Muscle of leg (tissue), 11 donors: ENCODE results near the gene KCNS1. TPM values are rescaled to one million over a fixed set of nuclear protein-coding genes. Genes with fewer than 3 reads are reported as not detected.

ENCODE experiments used
- DNase-seq: peaks from one replicate; pipeline ENCODE4 v3.0.0; 2013
- H3K27ac ChIP-seq: one replicate; pipeline ENCODE4 v1.5.1; 2013; ENCODE audit warnings: mild to moderate bottlenecking, low read length, control low read depth
- H3K27me3 ChIP-seq: one replicate; pipeline ENCODE4 v1.6.1; 2013; ENCODE audit warnings: low read length; ENCODE audit not compliant: control insufficient read depth, insufficient read depth
- H3K36me3 ChIP-seq: one replicate; pipeline ENCODE4 v1.6.1; 2013; ENCODE audit warnings: low read length; ENCODE audit not compliant: control insufficient read depth, insufficient read depth
- H3K4me1 ChIP-seq: one replicate; pipeline ENCODE4 v1.6.1; 2013; ENCODE audit warnings: low read length; ENCODE audit not compliant: control insufficient read depth, insufficient read depth
- H3K4me3 ChIP-seq: one replicate; pipeline ENCODE4 v1.5.1; 2013; ENCODE audit warnings: low read length, control low read depth
- H3K9me3 ChIP-seq: replicated peaks from 2 replicates; pipeline ENCODE4 v1.6.1; 2013; ENCODE audit warnings: low read depth, low read length; ENCODE audit not compliant: control insufficient read depth
- WGBS: methylation state at CpG from one replicate; pipeline ENCODE4 v1.1.5; 2013; ENCODE audit warnings: missing lambda C conversion rate; ENCODE audit not compliant: insufficient coverage; 5-methylcytosine and 5-hydroxymethylcytosine counted together
- polyA plus RNA-seq, 8 donors: library from polyadenylated mRNA; unstranded; fragments of 120-200 nt; gene quantifications; one replicate each; pipeline versions ENCODE4 v1.2.1 to v1.2.3, GENCODE V29; 2013; ENCODE audit warnings: inconsistent platforms in 1 of 8, low replicate concordance in 1 of 8; ENCODE audit not compliant: insufficient read length in 8 of 8, insufficient read depth in 1 of 8
- total RNA-seq: library from RNA; stranded (reverse); fragments of 120-200 nt; gene quantifications from one replicate; pipeline ENCODE4 v1.2.4, GENCODE V29; 2013

KCNS1 gene
- total and polyA plus RNA-seq, 9 donors = 0.04 to 0.17 (median 0.09) TPM

- peaks cover 39% of the 10 kb centered on the region for H3K27me3 ChIP-seq
- no peaks in the 10 kb centered on the region for H3K4me1 ChIP-seq
- H3K9me3 ChIP-seq = no peaks in the 10 kb centered on the region
- DNase-seq = no peak
- no peaks in the 10 kb centered on the region for H3K36me3 ChIP-seq
- H3K27ac ChIP-seq = no peak overlapping the region
- 98% methylated on average over 9 of the region's 11 CpGs for WGBS
- H3K4me3 ChIP-seq = no peak overlapping the region
Observed at GRCh38 chr20:45094864-45095574, 5.9 kb downstream of the KCNS1 start.

DNA sequence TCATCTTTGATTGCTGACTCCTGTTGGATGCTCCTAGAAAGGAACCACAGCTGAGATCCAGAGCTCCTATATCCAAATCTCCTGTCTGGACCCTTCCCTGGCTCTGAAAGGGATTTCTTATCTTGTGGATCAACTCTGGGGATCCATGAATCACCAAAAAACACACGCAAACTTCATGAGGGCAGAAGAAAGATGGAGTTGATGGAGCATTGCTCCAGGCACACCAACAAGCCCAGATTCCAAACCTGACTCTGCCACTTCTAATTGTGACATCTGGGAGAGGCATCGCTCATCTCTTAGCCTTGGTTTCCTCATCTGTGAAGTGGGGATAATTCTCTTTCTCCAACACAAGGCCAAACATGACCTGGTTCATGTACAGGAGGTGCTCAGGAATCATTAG is 6.7 kb downstream of the KCNS1 start:
- no peak for DNase-seq
- peaks cover 31% of the 10 kb centered on the region for H3K27me3 ChIP-seq
- WGBS = no CpG with 5 or more reads among the region's 2 CpGs
- H3K9me3 ChIP-seq = no peaks in the 10 kb centered on the region
- no peaks in the 10 kb centered on the region for H3K4me1 ChIP-seq
- H3K27ac ChIP-seq = no peak overlapping the region
- no peak overlapping the region for H3K4me3 ChIP-seq
- H3K36me3 ChIP-seq = no peaks in the 10 kb centered on the region

GRCh38 chr20:45092898-45093297 is 8.0 kb downstream of the KCNS1 start:
- Histone ChIP-seq H3K4me1 (peaks cover 3% of the 10 kb centered on the region), H3K36me3 (no peaks in the 10 kb centered on the region), H3K27ac (no peak overlapping the region), H3K27me3 (peaks cover 18% of the 10 kb centered on the region), H3K9me3 (no peaks in the 10 kb centered on the region), H3K4me3 (no peak overlapping the region)
- no CpG with 5 or more reads among the region's 7 CpGs for WGBS
- no peak for DNase-seq

GRCh38 chr20:45091366-45091765 is 9.6 kb downstream of the KCNS1 start:
- Histone ChIP-seq H3K9me3 (no peaks in the 10 kb centered on the region), H3K4me1 (peaks cover 5% of the 10 kb centered on the region), H3K27ac (no peak overlapping the region), H3K36me3 (no peaks in the 10 kb centered on the region), H3K4me3 (no peak overlapping the region), H3K27me3 (peaks cover 6% of the 10 kb centered on the region)
- WGBS = 80% methylated on average over 1 of the region's 3 CpGs
- DNase-seq = no peak

GRCh38 chr20:45090481-45090880 is 10.4 kb downstream of the KCNS1 start:
- DNase-seq = no peak
- no peaks in the 10 kb centered on the region for H3K36me3 ChIP-seq
- H3K27me3 ChIP-seq = no peaks in the 10 kb centered on the region
- peaks cover 5% of the 10 kb centered on the region for H3K4me1 ChIP-seq
- WGBS = no CpG with 5 or more reads among the region's 3 CpGs
- no peaks in the 10 kb centered on the region for H3K9me3 ChIP-seq
- H3K27ac ChIP-seq = no peak overlapping the region
- H3K4me3 ChIP-seq = no peak overlapping the region

- DNase-seq = peak; percentile 9
- H3K4me3 ChIP-seq = no peak overlapping the region
- peaks cover 5% of the 10 kb centered on the region for H3K4me1 ChIP-seq
- WGBS = 50% methylated on average over 1 of the region's 7 CpGs
- H3K27ac ChIP-seq = no peak overlapping the region
- H3K36me3 ChIP-seq = no peaks in the 10 kb centered on the region
- H3K9me3 ChIP-seq = no peaks in the 10 kb centered on the region
- H3K27me3 ChIP-seq = no peaks in the 10 kb centered on the region
Observed at GRCh38 chr20:45088247-45088646, 12.7 kb downstream of the KCNS1 start.

GRCh38 chr20:45087814-45088213 is 13.1 kb downstream of the KCNS1 start:
- no peaks in the 10 kb centered on the region for H3K36me3 ChIP-seq
- no CpG with 5 or more reads among the region's 1 CpG for WGBS
- H3K27ac ChIP-seq = no peak overlapping the region
- peak; percentile 8 for DNase-seq
- no peaks in the 10 kb centered on the region for H3K27me3 ChIP-seq
- no peak overlapping the region for H3K4me3 ChIP-seq
- peaks cover 5% of the 10 kb centered on the region for H3K4me1 ChIP-seq
- H3K9me3 ChIP-seq = peaks cover 3% of the 10 kb centered on the region

- peaks cover 3% of the 10 kb centered on the region for H3K36me3 ChIP-seq
- WGBS = no CpG with 5 or more reads among the region's 3 CpGs
- H3K4me3 ChIP-seq = no peak overlapping the region
- peaks cover 5% of the 10 kb centered on the region for H3K4me1 ChIP-seq
- DNase-seq = no peak
- H3K27me3 ChIP-seq = no peaks in the 10 kb centered on the region
- H3K27ac ChIP-seq = no peak overlapping the region
- peaks cover 8% of the 10 kb centered on the region for H3K9me3 ChIP-seq
Observed at GRCh38 chr20:45087097-45087790, 13.7 kb downstream of the KCNS1 start.

DNA sequence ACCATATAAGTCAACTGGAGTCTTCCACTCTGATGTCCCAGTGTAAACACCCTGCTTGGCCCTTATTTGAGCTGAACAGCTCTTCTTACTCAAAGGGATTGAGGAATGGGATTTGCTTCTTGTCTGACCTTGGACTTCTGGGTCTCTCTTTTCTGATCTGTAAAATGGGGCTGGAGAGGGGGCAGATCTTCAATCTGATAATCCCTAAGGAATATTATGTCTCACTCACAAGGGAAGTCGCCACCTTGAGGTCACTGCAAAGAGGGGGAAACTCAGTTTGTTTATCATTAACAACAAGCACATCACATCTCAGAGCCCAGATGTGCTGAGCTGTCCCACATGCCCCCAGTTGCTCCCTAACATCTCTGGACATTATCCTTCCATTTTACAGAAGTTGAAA is 15.1 kb downstream of the KCNS1 start:
- Histone ChIP-seq H3K4me1 (peaks cover 5% of the 10 kb centered on the region), H3K36me3 (peaks cover 6% of the 10 kb centered on the region), H3K27ac (no peak overlapping the region), H3K9me3 (peaks cover 8% of the 10 kb centered on the region), H3K27me3 (no peaks in the 10 kb centered on the region), H3K4me3 (no peak overlapping the region)
- WGBS = 100% methylated on average over 1 of the region's 1 CpG
- DNase-seq = no peak

- no peak for DNase-seq
- Histone ChIP-seq H3K9me3 (peaks cover 8% of the 10 kb centered on the region), H3K4me3 (no peak overlapping the region), H3K27me3 (no peaks in the 10 kb centered on the region), H3K36me3 (peaks cover 6% of the 10 kb centered on the region), H3K4me1 (peaks cover 5% of the 10 kb centered on the region), H3K27ac (no peak overlapping the region)
- no CpG with 5 or more reads among the region's 2 CpGs for WGBS
Observed at GRCh38 chr20:45085289-45085688, 15.6 kb downstream of the KCNS1 start.
